GM19397 (cell line): ENCODE measurements around the gene ABHD17B.

Source experiments
- ATAC-seq: cut with Tn5 transposase; IDR thresholded peaks from one replicate; pipeline ENCODE4 v1.9.1; 2021; ENCODE audit warnings: mild to moderate bottlenecking, moderate library complexity; ENCODE audit not compliant: unreplicated experiment

ABHD17B gene

GRCh38 chr9:71879644-71880174 lies 31.3 kb downstream of the ABHD17B start:
- ATAC-seq = no peak

- ATAC-seq = no peak
Measured at GRCh38 chr9:71878327-71879274, 32.4 kb downstream of the ABHD17B start.

- ATAC-seq = no peak
Measured at GRCh38 chr9:71876829-71877228, 34.2 kb downstream of the ABHD17B start.

GRCh38 chr9:71876106-71876505 lies 34.9 kb downstream of the ABHD17B start:
- no peak for ATAC-seq

GRCh38 chr9:71875345-71875744 lies 35.6 kb downstream of the ABHD17B start:
- no peak for ATAC-seq

- no peak for ATAC-seq
Measured at GRCh38 chr9:71863631-71864030, 47.4 kb downstream of the ABHD17B start.

- no peak for ATAC-seq
Measured at GRCh38 chr9:71861618-71862017, 49.4 kb downstream of the ABHD17B start.

GRCh38 chr9:71859939-71860338 lies 51.1 kb downstream of the ABHD17B start:
- ATAC-seq = no peak

- no peak for ATAC-seq
Measured at GRCh38 chr9:71858812-71859211, 52.2 kb downstream of the ABHD17B start.

- ATAC-seq = no peak
Measured at GRCh38 chr9:71858102-71858798, 52.7 kb downstream of the ABHD17B start.

- ATAC-seq = no peak
Measured at GRCh38 chr9:71857159-71857558, 53.8 kb downstream of the ABHD17B start.

GRCh38 chr9:71854811-71855210 lies 56.2 kb downstream of the ABHD17B start:
- ATAC-seq = no peak

- no peak for ATAC-seq
Measured at GRCh38 chr9:71853084-71853483, 57.9 kb downstream of the ABHD17B start.

- ATAC-seq = no peak
Measured at GRCh38 chr9:71850996-71851395, 60.0 kb downstream of the ABHD17B start.

- no peak for ATAC-seq
Measured at GRCh38 chr9:71847892-71848291, 63.1 kb downstream of the ABHD17B start.

- ATAC-seq = no peak
Measured at GRCh38 chr9:71844808-71845207, 66.2 kb downstream of the ABHD17B start.

- no peak for ATAC-seq
Measured at GRCh38 chr9:71839668-71840067, 71.3 kb downstream of the ABHD17B start.

GRCh38 chr9:71835596-71835995 lies 75.4 kb downstream of the ABHD17B start:
- ATAC-seq = no peak

- no peak for ATAC-seq
Measured at GRCh38 chr9:71830929-71831328, 80.1 kb downstream of the ABHD17B start.

- ATAC-seq = no peak
Measured at GRCh38 chr9:71830153-71830552, 80.8 kb downstream of the ABHD17B start.

GRCh38 chr9:71826279-71826678 lies 84.7 kb downstream of the ABHD17B start:
- ATAC-seq = no peak

GRCh38 chr9:71824257-71824656 lies 86.7 kb downstream of the ABHD17B start:
- ATAC-seq = no peak
